ENCODE results near the gene DOCK4.

GRCh38 chr7:111806232-111806631, 400.0 kb downstream of the DOCK4 start:
- TF ChIP-seq CTCF (IDR thresholded peaks at IDR 0.05) (no peak), POLR2A (IDR thresholded peaks at IDR 0.05) (no peak)

Measured in esophagus squamous epithelium (tissue), 4 donors.